Spleen (tissue), 11 donors: Measurements from ENCODE around the gene GRB10. TPM values are rescaled to one million over a fixed set of nuclear protein-coding genes. Genes with fewer than 3 reads are reported as not detected.

Experiments
- DNase-seq: peaks from one replicate; pipeline ENCODE4 v3.0.0-alpha.2; 2020
- H3K27ac ChIP-seq, 8 donors: fragments of 200-600 bp; sonication (generic) in 7 of 8; 1 replicate in 4 of 8; 2 replicates in 4 of 8; pipeline versions ENCODE4 v1.5.0 to v1.8.0; 2016 to 2021; ENCODE audit warnings: inconsistent platforms in 4 of 8, mild to moderate bottlenecking in 4 of 8, moderate library complexity in 1 of 8
- H3K27me3 ChIP-seq, 7 donors: fragments of 200-600 bp; sonication (generic) in 6 of 7; replicated peaks in 1 of 7; 1 replicate in 4 of 7; 2 replicates in 3 of 7; pipeline versions ENCODE4 v1.5.0 to v1.8.0; 2016 to 2021; ENCODE audit warnings: inconsistent platforms in 3 of 7, mild to moderate bottlenecking in 1 of 7
- H3K36me3 ChIP-seq, 6 donors: fragments of 200-600 bp; sonication (generic) in 5 of 6; 1 replicate in 4 of 6; 2 replicates in 2 of 6; pipeline versions ENCODE4 v1.5.0 to v1.8.0; 2016 to 2021; ENCODE audit warnings: inconsistent platforms in 2 of 6
- H3K4me1 ChIP-seq, 6 donors: fragments of 200-600 bp; sonication (generic) in 5 of 6; 1 replicate in 3 of 6; 2 replicates in 3 of 6; pipeline versions ENCODE4 v1.5.0 to v1.8.0; 2016 to 2021; ENCODE audit warnings: inconsistent platforms in 3 of 6
- H3K4me3 ChIP-seq, 8 donors: fragments of 200-600 bp; sonication (generic) in 7 of 8; 1 replicate in 4 of 8; 2 replicates in 4 of 8; pipeline versions ENCODE4 v1.5.0 to v1.8.0; 2016 to 2021; ENCODE audit warnings: inconsistent platforms in 4 of 8, mild to moderate bottlenecking in 4 of 8, moderate library complexity in 2 of 8
- H3K9me3 ChIP-seq, 8 donors: fragments of 200-600 bp; sonication (generic) in 7 of 8; 1 replicate in 4 of 8; 2 replicates in 4 of 8; pipeline versions ENCODE4 v1.5.0 to v1.8.0; 2016 to 2021; ENCODE audit warnings: inconsistent platforms in 4 of 8
- CTCF ChIP-seq, 11 experiments: fragments of 200-600 bp in 7 of 11; fragments of 450-650 bp in 4 of 11; sonication (generic) in 4 of 11; IDR thresholded peaks in 8 of 11; conservative IDR thresholded peaks in 3 of 11; 1 replicate in 7 of 11; 2 replicates in 4 of 11; pipeline versions ENCODE4 v1.4.0 to v1.8.0; 2016 to 2021; ENCODE audit warnings: antibody characterized with exemption in 11 of 11, inconsistent platforms in 4 of 11, mild to moderate bottlenecking in 1 of 11
- POLR2A ChIP-seq, 3 donors: fragments of 450-650 bp; IDR thresholded peaks; one replicate each; pipeline ENCODE4 v1.5.1; 2017; ENCODE audit warnings: antibody characterized with exemption in 3 of 3, mild to moderate bottlenecking in 1 of 3
- POLR2AphosphoS5 ChIP-seq, 3 donors: sonication (generic); formaldehyde crosslinking; IDR thresholded peaks; one replicate each; pipeline ENCODE4 v1.5.1; 2017; ENCODE audit warnings: antibody characterized with exemption in 3 of 3
- WGBS, 5 donors: extraction: QIAGEN DNeasy Blood & Tissue Kit in 3 of 5; methylation state at CpG; one replicate each; pipeline versions ENCODE4 v1.1.5 to v1.1.7; 2013 to 2018; 5-methylcytosine and 5-hydroxymethylcytosine counted together
- intact Hi-C: fragments of 100-400 bp; cut with DNase I; formaldehyde crosslinking; loops from one replicate; pipeline ENCODE4 v1.15.0; 2023; ENCODE audit warnings: low total_unique reads
- polyA plus RNA-seq, 3 donors: library from polyadenylated mRNA; stranded (reverse); fragments of 200-250 nt; gene quantifications; one replicate each; pipeline ENCODE4 v1.2.1, GENCODE V29; 2013
- total RNA-seq, 7 donors: library from RNA; depleted of rRNA in 3 of 7; stranded (reverse); fragments of >200 nt in 3 of 7; fragmentation: NEBNext Ultra II Directional in 4 of 7; extraction: Animal tissue kit (Norgen Biotek cat#: 25700) in 4 of 7; gene quantifications; one replicate each; pipeline versions ENCODE4 v1.1.0 to v1.2.1, GENCODE V29; 2016 to 2021
- donor health status: healthy with polysubstance abuse.
- donor health status: DM: no; HTN: no; CAD: no; lungs with moderate emphysema.
- donor health status: DM: no; HTN: no; CAD: no.
- donor health status: Bipolar disorder and iron deficiency.
- donor health status: healthy.
- donor health status: DM: no; HTN: no; CAD: no.
- donor health status: DM: yes; HTN: yes; CAD: no.

The GRB10 gene
- total and polyA plus RNA-seq, 10 donors: 11.3 to 159 (median 115) TPM

- Histone ChIP-seq H3K36me3 (peaks cover 0 to 16% (median 0%) of the 10 kb centered on the region in 6 donors), H3K27ac (peak overlapping the region in 2 of 8 donors; percentile 4 to 23), H3K4me1 (peaks cover 4 to 73% (median 17%) of the 10 kb centered on the region in 6 donors), H3K9me3 (no peaks in the 10 kb centered on the region), H3K4me3 (no peak overlapping the region), H3K27me3 (no peaks in the 10 kb centered on the region)
- DNase-seq: no peak
- 60 to 67% (median 65%) methylated on average over 5 of the region's 5 CpGs for WGBS, 5 donors
- TF ChIP-seq POLR2A (IDR thresholded peaks at IDR 0.05) (no peak), POLR2AphosphoS5 (IDR thresholded peaks at IDR 0.05) (no peak), CTCF (IDR thresholded peaks at IDR 0.05 in 8 of 11, conservative IDR thresholded peaks at IDR 0.05 in 3 of 11) (no peak)
- intact Hi-C loops: no loop called here
Measured at GRCh38 chr7:50713123-50713965, 69.4 kb downstream of the GRB10 start.

GRCh38 chr7:50712252-50713122 is 70.2 kb downstream of the GRB10 start:
- peaks cover 4 to 64% (median 13%) of the 10 kb centered on the region in 6 donors for H3K4me1 ChIP-seq
- 49 to 62% (median 57%) methylated on average over 3 of the region's 3 CpGs for WGBS, 5 donors
- DNase-seq: no peak
- no peak for TF ChIP-seq POLR2A (IDR thresholded peaks at IDR 0.05)
- no peak for TF ChIP-seq CTCF (IDR thresholded peaks at IDR 0.05 in 8 of 11, conservative IDR thresholded peaks at IDR 0.05 in 3 of 11)
- TF ChIP-seq POLR2AphosphoS5 (IDR thresholded peaks at IDR 0.05): no peak
- intact Hi-C loops: no loop called here
- H3K9me3 ChIP-seq: no peaks in the 10 kb centered on the region
- H3K27ac ChIP-seq: peak overlapping the region in 2 of 8 donors; percentile 4 to 23
- no peak overlapping the region for H3K4me3 ChIP-seq
- no peaks in the 10 kb centered on the region for H3K27me3 ChIP-seq
- H3K36me3 ChIP-seq: peaks cover 0 to 16% (median 0%) of the 10 kb centered on the region in 6 donors

- intact Hi-C loops: no loop called here
- DNase-seq: no peak
- 67 to 78% (median 70%) methylated on average over 14 of the region's 14 CpGs for WGBS, 5 donors
- Histone ChIP-seq H3K27ac (peak overlapping the region in 1 of 8 donors; percentile 9), H3K27me3 (no peaks in the 10 kb centered on the region), H3K4me1 (peaks cover 4 to 64% (median 12%) of the 10 kb centered on the region in 6 donors), H3K36me3 (peaks cover 0 to 16% (median 0%) of the 10 kb centered on the region in 6 donors), H3K9me3 (no peaks in the 10 kb centered on the region), H3K4me3 (no peak overlapping the region)
- TF ChIP-seq CTCF (IDR thresholded peaks at IDR 0.05 in 8 of 11, conservative IDR thresholded peaks at IDR 0.05 in 3 of 11) (no peak), POLR2AphosphoS5 (IDR thresholded peaks at IDR 0.05) (peak in 1 of 3 donors; percentile 7)
Measured at GRCh38 chr7:50711271-50712175, 71.2 kb downstream of the GRB10 start.
